Astrocyte (in vitro differentiated cells and primary cell): ENCODE results near the gene HMCN1. TPM values are rescaled to one million over a fixed set of nuclear protein-coding genes. Genes with fewer than 3 reads are reported as not detected.
A peak's percentile ranks its signal among the peaks of the same experiment; 100 is the strongest.

Experiments used
- DNase-seq: peaks from one replicate; pipeline ENCODE4 v3.0.0-alpha.2; 2010; ENCODE audit warnings: low read depth
- FAIRE-seq: peaks from 2 replicates; lab custom pipeline; 2011; peaks lifted over from hg19 to GRCh38; lab: Jason Lieb, UNC
- H2AFZ ChIP-seq: 2 replicates; pipeline ENCODE4 v1.6.0; 2012; ENCODE audit warnings: low read depth, low read length, inconsistent platforms
- H3K27ac ChIP-seq: 2 replicates; pipeline ENCODE4 v1.5.1; 2011; ENCODE audit warnings: low read depth, low read length, inconsistent platforms
- H3K27me3 ChIP-seq: 2 replicates; pipeline ENCODE4 v1.6.0; 2011; ENCODE audit warnings: low read length, inconsistent platforms; ENCODE audit not compliant: insufficient read depth
- H3K36me3 ChIP-seq: 2 replicates; pipeline ENCODE4 v1.5.1; 2011; ENCODE audit warnings: low read length, inconsistent platforms; ENCODE audit not compliant: insufficient read depth
- H3K4me1 ChIP-seq: 2 replicates; pipeline ENCODE4 v1.5.1; 2011; ENCODE audit warnings: low read length, inconsistent platforms; ENCODE audit not compliant: insufficient read depth
- H3K4me2 ChIP-seq: 2 replicates; pipeline ENCODE4 v1.6.0; 2012; ENCODE audit warnings: low read length, inconsistent platforms
- H3K4me3 ChIP-seq: 2 replicates; pipeline ENCODE4 v1.5.1; 2011; ENCODE audit warnings: low read depth, mild to moderate bottlenecking, low read length, inconsistent platforms; ENCODE audit not compliant: insufficient read depth
- H3K79me2 ChIP-seq: 2 replicates; pipeline ENCODE4 v1.6.0; 2012; ENCODE audit warnings: mild to moderate bottlenecking, low read length, inconsistent platforms; ENCODE audit not compliant: insufficient read depth
- H3K9ac ChIP-seq: 2 replicates; pipeline ENCODE4 v1.6.0; 2012; ENCODE audit warnings: mild to moderate bottlenecking, low read length, inconsistent platforms
- H3K9me3 ChIP-seq: 2 replicates; pipeline ENCODE4 v1.5.1; 2012; ENCODE audit warnings: low read depth, mild to moderate bottlenecking, low read length, inconsistent platforms; ENCODE audit not compliant: insufficient read depth
- H4K20me1 ChIP-seq: 2 replicates; pipeline ENCODE4 v1.6.0; 2012; ENCODE audit warnings: low read length, inconsistent platforms; ENCODE audit not compliant: insufficient read depth
- H3K27ac Mint-ChIP-seq: one replicate; pipeline ENCODE4 v1.8.0; 2021; ENCODE audit warnings: mild to moderate bottlenecking, mixed read lengths; ENCODE audit not compliant: unreplicated experiment
- H3K27me3 Mint-ChIP-seq: one replicate; pipeline ENCODE4 v1.8.0; 2021; ENCODE audit warnings: low read depth, mixed read lengths; ENCODE audit not compliant: unreplicated experiment
- H3K36me3 Mint-ChIP-seq: one replicate; pipeline ENCODE4 v1.8.0; 2021; ENCODE audit warnings: low read depth, mixed read lengths; ENCODE audit not compliant: unreplicated experiment
- H3K4me1 Mint-ChIP-seq: one replicate; pipeline ENCODE4 v1.8.0; 2021; ENCODE audit warnings: low read depth, mixed read lengths; ENCODE audit not compliant: unreplicated experiment
- H3K4me3 Mint-ChIP-seq: one replicate; pipeline ENCODE4 v1.8.0; 2021; ENCODE audit warnings: mild to moderate bottlenecking, moderate library complexity, mixed read lengths; ENCODE audit not compliant: unreplicated experiment
- H3K9me3 Mint-ChIP-seq: one replicate; pipeline ENCODE4 v1.8.0; 2021; ENCODE audit warnings: mild to moderate bottlenecking, mixed read lengths; ENCODE audit not compliant: unreplicated experiment
- CTCF ChIP-seq: IDR thresholded peaks from 2 replicates; pipeline ENCODE4 v1.5.1; 2011; ENCODE audit warnings: low read depth, mild to moderate bottlenecking, inconsistent platforms, low read length, moderate library complexity; ENCODE audit not compliant: insufficient read depth
- EZH2 ChIP-seq: IDR thresholded peaks from 2 replicates; pipeline ENCODE4 v1.6.1; 2012; ENCODE audit warnings: mild to moderate bottlenecking, low read length, inconsistent platforms; ENCODE audit not compliant: insufficient read depth
- total RNA-seq: library from RNA; stranded (reverse); gene quantifications from 2 replicates; pipeline ENCODE4 v1.2.1, GENCODE V29; 2021

The HMCN1 gene
- total RNA-seq, 1 donor from 2014 or later, result 19.7 TPM

DNA sequence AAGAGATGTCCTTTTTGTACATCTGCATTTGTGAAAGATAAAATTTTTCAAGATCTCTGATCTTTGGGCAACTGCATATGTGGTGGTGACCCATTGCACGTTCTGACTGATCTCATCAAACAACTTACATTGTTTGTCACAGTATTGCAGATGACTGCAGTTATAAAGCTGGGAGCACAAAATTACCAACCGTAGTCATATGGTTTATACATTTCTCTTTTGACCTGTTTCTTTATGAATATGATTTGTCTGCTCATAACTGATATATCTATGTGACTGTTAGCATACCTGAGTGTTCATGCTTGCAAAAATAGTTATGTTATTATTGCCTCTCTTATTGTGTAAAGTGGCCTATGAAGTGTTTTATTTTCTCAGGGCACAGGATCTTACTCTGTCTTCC is 43.7 kb upstream of the HMCN1 start:
- H3K27me3 ChIP-seq, result peaks cover 3% of the 10 kb centered on the region
- no peaks in the 10 kb centered on the region for H3K36me3 ChIP-seq
- no peaks in the 10 kb centered on the region for H3K27me3 Mint-ChIP-seq
- no peaks in the 10 kb centered on the region for H3K36me3 Mint-ChIP-seq
- DNase-seq (no peak), FAIRE-seq (no peak)
- H3K9me3 ChIP-seq, result no peaks in the 10 kb centered on the region
- H3K4me3 ChIP-seq, result no peak overlapping the region
- H3K9ac ChIP-seq, result no peak overlapping the region
- H3K27ac ChIP-seq, result no peak overlapping the region
- H3K4me2 ChIP-seq, result no peak overlapping the region
- no peaks in the 10 kb centered on the region for H4K20me1 ChIP-seq
- no peak overlapping the region for H2AFZ ChIP-seq
- no peak overlapping the region for H3K27ac Mint-ChIP-seq
- H3K9me3 Mint-ChIP-seq, result no peaks in the 10 kb centered on the region
- TF ChIP-seq EZH2, result no peak
- no peak for TF ChIP-seq CTCF
- peaks cover 2% of the 10 kb centered on the region for H3K4me1 Mint-ChIP-seq
- H3K79me2 ChIP-seq, result no peaks in the 10 kb centered on the region
- H3K4me3 Mint-ChIP-seq, result no peak overlapping the region
- no peaks in the 10 kb centered on the region for H3K4me1 ChIP-seq

GRCh38 chr1:185693654-185694053 is 40.5 kb upstream of the HMCN1 start:
- Histone ChIP-seq H3K9me3 (no peaks in the 10 kb centered on the region), H2AFZ (peak overlapping the region; percentile 32), H3K9ac (no peak overlapping the region), H3K4me2 (peak overlapping the region; percentile 21), H4K20me1 (no peaks in the 10 kb centered on the region), H3K4me1 (no peaks in the 10 kb centered on the region), H3K36me3 (no peaks in the 10 kb centered on the region), H3K79me2 (no peaks in the 10 kb centered on the region), H3K27me3 (no peaks in the 10 kb centered on the region), H3K4me3 (no peak overlapping the region), H3K27ac (no peak overlapping the region)
- Mint-ChIP-seq H3K9me3 (no peaks in the 10 kb centered on the region), H3K4me3 (no peak overlapping the region), H3K27ac (no peak overlapping the region), H3K27me3 (no peaks in the 10 kb centered on the region), H3K4me1 (peaks cover 2% of the 10 kb centered on the region), H3K36me3 (no peaks in the 10 kb centered on the region)
- no peak for FAIRE-seq
- no peak for DNase-seq
- TF ChIP-seq EZH2 (no peak), CTCF (no peak)

GRCh38 chr1:185694081-185694480 is 40.1 kb upstream of the HMCN1 start:
- no peaks in the 10 kb centered on the region for H3K4me1 ChIP-seq
- TF ChIP-seq CTCF, result no peak
- no peak for TF ChIP-seq EZH2
- H3K9ac ChIP-seq, result no peak overlapping the region
- H4K20me1 ChIP-seq, result no peaks in the 10 kb centered on the region
- Mint-ChIP-seq H3K4me1 (peaks cover 2% of the 10 kb centered on the region), H3K4me3 (no peak overlapping the region), H3K9me3 (no peaks in the 10 kb centered on the region), H3K36me3 (no peaks in the 10 kb centered on the region), H3K27me3 (no peaks in the 10 kb centered on the region), H3K27ac (no peak overlapping the region)
- no peaks in the 10 kb centered on the region for H3K27me3 ChIP-seq
- no peaks in the 10 kb centered on the region for H3K36me3 ChIP-seq
- no peaks in the 10 kb centered on the region for H3K9me3 ChIP-seq
- no peaks in the 10 kb centered on the region for H3K79me2 ChIP-seq
- DNase-seq, result no peak
- FAIRE-seq, result no peak
- peak overlapping the region; percentile 32 for H2AFZ ChIP-seq
- no peak overlapping the region for H3K4me3 ChIP-seq
- peak overlapping the region; percentile 21 for H3K4me2 ChIP-seq
- H3K27ac ChIP-seq, result no peak overlapping the region
